HG03060 (cell line): ENCODE results near the gene TACC2.

Source experiments
- ATAC-seq: cut with Tn5 transposase; IDR thresholded peaks from one replicate; pipeline ENCODE4 v1.9.1; 2021; ENCODE audit warnings: low read depth, moderate number of reproducible peaks; ENCODE audit not compliant: unreplicated experiment

Gene TACC2

DNA sequence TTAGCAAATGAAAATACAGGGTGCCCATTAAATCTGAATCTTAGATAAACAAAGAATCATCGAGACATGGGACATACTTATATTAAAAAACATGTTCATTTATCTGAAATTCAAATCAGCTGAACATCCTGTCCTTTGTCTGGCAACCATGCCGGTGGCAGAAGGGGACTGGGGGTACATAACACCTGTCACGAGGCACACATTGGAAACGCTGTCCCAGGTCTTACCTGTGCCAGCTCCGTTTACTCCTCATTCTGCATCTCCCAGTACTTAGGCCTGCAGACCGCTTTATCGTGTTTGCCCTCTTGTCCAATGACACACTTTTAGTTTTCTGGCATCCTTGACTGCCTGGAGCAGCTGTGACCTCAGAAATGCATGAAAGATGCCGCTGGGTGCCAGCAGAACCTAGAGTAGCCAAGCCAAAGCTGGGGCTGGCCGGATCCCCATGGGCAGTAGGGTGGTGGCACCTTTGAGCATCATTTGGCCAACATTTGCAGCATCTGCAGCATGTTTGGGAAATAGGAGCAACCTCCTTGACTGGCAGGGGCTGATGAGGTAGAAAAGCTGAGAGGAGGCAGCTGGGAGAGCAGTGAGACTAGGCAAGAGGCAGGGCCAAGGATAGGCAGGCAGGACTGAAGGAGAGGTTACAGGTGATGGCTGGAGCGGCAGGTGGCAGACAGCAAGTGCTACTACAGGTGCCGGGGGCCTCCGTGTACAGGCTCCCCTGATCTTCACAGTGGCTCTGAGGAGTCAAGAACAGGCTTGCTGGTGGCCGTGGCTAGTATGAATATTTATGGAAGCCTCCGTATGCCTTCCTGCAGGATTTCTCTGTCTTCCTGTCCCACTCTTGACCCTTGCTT, 219.8 kb downstream of the TACC2 start:
- ATAC-seq, result no peak

DNA sequence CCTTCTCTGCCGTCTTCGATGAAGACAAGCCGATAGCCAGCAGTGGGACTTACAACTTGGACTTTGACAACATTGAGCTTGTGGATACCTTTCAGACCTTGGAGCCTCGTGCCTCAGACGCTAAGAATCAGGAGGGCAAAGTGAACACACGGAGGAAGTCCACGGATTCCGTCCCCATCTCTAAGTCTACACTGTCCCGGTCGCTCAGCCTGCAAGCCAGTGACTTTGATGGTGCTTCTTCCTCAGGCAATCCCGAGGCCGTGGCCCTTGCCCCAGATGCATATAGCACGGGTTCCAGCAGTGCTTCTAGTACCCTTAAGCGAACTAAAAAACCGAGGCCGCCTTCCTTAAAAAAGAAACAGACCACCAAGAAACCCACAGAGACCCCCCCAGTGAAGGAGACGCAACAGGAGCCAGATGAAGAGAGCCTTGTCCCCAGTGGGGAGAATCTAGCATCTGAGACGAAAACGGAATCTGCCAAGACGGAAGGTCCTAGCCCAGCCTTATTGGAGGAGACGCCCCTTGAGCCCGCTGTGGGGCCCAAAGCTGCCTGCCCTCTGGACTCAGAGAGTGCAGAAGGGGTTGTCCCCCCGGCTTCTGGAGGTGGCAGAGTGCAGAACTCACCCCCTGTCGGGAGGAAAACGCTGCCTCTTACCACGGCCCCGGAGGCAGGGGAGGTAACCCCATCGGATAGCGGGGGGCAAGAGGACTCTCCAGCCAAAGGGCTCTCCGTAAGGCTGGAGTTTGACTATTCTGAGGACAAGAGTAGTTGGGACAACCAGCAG, 221.7 kb downstream of the TACC2 start:
- ATAC-seq, result no peak

DNA sequence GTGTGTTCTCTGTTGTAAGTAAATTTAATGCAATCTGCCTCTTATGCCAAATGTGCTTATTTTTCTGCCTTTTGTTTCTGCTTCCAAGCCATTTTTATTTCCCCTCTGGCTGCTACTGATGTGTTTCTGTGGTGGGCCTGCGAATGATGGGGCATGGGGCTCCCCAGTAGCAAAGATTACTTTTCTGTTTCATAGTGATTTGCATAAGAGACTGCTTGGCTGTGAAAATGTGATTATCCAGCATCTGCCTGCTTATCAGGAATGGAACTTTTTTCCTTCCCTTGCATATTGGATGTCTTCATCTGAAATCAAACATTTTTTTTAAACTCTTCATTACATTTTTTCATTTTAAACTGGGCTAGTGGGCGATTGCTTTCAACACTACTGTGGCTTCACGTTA, 224.4 kb downstream of the TACC2 start:
- no peak for ATAC-seq

DNA sequence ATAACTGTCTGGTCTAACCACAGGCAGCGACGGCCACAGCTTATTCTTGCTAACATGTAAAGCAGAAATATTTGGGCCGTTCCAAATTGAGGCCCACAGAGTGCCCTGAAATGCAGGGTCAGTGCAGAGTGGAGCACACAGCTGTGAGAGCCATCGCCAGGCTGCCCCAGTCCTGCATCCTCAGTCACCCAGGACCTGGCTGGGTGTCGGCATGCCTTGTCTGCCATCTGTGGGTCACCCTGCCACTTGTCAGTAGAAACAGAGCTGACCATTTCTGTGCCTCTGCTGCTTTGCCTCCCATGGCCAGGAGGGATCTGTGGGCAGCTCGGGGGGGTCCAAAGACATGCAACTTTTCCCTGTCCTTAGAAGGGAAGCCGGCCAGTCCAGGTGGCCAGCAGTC, 224.8 kb downstream of the TACC2 start:
- ATAC-seq, result no peak

DNA sequence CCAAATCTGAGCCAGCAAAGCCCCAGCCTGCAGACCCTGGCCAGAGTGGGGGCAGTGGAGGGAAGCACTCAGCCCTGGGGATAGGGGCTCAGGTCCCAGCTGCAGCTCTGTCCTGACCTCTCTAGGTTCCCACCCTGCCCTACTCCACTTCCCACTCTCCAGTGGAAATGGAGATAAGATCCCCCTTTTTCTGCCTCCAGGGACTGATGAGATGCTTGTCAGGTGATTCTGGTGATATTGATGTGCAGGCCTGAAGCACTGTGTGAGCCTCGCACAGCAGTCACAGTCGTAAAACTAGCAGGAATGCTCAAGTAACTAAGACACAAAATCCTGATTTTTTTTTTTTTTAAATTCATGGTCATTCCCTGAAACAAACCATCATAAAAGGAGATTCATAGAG, 227.1 kb downstream of the TACC2 start:
- no peak for ATAC-seq

DNA sequence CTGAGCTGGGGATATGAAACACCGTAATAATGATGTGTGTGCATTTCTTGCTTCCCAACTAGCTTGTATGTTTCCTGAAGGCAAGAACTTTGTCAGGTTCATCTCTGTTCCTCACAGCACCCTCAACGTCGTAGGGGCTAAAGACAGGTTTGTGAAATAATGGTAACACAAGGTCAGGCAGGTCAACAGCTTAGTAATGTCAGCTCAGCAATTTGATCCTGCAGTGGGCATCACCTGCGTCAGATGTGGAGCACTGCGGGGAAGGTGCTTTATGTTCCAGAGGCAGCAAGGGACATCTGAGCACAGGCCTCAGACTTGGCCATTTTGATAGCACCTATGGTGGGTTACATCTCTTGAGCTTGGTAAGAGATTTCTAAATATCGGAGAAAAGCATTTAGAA, 230.4 kb downstream of the TACC2 start:
- no peak for ATAC-seq

DNA sequence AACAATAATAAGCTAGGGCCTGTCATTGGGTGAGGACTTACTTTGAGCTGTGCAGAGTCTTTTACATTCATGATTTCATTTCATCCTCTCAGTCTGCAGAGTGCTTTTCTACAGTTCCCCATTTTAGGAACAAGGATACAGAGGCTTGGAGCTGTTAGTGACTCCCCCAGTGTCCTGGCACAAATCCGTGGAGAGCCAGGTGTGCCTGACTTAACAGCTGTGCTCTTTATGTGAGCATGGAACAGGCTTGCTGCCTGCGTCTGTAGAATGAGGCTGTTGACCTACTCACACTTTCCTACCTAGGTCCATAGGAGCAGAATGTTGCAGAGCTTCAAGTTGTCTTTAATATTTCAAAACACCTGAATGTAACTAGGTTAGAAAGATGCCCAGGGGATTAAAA, 231.8 kb downstream of the TACC2 start:
- no peak for ATAC-seq

DNA sequence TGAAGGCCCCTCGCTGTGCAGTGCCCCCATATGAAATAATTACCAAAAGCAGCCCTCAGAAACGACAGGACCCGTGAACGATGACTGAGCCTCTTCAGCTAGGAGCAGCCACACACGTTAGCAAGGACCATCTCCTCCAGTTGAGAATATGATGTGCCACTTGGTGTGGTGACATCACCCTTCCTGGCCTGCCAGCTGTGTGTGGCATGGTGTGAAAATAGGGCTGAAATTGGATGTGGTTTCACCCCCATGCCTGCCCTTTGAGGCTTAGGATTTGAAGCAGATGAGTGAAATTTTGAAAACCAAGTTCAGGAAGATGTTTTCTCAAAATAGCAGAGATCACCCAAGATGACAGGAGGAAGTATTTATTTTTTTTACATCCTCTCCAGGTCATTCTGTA, 233.0 kb downstream of the TACC2 start:
- ATAC-seq, result no peak

DNA sequence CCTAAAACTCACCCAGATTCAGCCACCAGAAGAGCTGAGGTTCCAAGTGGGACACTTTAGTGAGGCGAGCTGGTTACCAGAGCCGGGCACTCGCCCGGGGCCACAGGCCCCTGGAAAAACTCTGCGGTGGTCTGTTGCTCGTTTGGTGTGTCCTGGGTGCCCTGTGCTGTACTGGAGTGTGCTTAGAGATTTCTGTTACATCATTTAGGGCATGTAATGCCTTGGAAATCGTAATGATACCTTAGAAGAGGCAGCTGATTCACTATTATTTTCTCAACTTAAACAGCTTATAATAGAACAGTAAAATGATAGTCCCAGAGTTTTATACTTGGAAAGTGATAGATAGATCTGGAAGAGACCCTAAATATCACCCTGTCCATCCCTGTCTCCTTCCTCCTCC, 233.7 kb downstream of the TACC2 start:
- ATAC-seq, result no peak

DNA sequence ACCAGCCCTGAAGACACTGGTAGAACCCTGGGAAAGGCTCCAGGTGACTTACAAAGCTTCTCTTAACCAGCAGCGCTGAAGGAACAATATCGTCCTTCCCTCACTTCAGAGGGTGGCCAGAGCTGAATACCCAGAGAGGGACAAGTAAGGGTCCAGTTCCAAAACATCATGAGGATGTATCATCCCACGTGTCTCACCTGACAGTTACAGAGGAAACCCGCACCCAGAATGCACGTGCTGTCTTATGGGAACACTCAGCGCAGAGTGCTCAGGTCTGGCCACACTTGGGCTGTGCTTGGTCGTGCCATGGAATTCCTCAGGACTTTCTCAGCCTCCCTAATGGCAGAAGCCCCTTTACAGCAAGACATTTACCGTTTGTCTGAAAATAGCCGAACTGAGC, 235.2 kb downstream of the TACC2 start:
- no peak for ATAC-seq

DNA sequence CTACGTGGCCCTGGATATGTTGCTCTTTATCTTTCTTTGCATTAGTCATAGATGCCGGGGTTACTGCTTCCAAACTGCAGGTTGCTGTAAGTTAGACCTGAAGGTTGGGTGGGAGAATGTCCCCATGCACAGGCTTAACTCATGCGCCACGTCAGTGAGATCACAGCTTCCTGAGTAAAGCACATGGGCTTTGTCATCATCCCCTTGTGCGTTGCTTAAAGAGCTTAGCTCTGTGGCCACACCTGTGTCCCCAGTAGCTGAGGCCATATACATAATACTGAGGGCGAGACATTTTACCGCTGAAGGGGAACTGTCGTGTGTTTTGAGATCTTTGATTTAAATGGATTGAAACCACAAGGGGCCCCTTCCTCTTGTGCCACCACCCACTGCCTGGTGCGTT, 236.4 kb downstream of the TACC2 start:
- ATAC-seq, result no peak

DNA sequence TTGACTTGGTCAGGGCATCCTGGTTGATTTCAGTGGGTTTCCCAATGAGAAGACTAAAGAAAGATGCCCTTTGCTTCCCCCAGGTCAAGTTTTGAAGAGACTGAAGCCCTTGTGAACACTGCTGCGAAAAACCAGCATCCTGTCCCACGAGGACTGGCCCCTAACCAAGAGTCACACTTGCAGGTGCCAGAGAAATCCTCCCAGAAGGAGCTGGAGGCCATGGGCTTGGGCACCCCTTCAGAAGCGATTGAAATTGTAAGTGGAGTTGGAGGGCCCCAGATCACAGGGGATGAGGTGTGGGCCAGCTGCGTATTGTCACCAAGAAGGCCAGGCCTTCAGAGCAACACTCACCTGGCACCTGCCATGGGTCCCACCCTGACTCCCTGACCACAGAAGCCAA, 238.8 kb downstream of the TACC2 start:
- ATAC-seq, result no peak

DNA sequence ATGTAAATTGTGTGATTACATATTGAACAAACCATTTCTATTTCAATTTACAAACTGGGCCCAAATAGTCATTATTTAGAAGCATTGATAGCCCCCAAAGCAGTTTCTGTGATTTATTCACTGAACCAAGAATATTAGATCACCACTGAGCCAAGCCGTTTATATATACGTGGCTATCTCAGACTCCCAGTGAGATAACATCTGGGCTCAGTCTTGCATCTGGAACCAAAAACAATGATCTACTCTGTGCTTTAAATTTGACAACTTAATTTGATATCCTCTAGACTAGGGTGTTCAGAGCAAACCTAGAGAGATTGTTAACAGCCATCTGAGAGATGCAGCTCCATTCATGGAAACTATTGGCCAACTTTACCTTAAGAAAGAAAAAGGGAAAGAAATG, 240.7 kb downstream of the TACC2 start:
- no peak for ATAC-seq

DNA sequence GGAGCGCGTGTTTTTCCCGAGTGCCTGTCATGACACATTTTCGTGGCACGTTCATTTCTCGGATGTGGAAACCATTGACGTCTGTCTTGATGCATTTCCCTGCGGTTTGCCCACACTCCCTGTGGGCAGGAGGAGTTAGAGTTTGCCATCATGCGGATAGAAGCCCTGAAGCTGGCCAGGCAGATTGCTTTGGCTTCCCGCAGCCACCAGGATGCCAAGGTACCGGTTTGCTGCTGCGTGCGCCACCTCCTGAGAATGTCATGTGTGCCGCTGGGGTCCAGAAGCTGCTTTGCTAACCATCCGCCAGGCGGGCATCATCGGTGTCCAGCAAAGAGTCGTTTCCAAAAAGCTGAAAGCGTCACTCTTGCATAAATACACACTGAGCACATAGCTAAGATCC, 241.3 kb downstream of the TACC2 start:
- no peak for ATAC-seq

DNA sequence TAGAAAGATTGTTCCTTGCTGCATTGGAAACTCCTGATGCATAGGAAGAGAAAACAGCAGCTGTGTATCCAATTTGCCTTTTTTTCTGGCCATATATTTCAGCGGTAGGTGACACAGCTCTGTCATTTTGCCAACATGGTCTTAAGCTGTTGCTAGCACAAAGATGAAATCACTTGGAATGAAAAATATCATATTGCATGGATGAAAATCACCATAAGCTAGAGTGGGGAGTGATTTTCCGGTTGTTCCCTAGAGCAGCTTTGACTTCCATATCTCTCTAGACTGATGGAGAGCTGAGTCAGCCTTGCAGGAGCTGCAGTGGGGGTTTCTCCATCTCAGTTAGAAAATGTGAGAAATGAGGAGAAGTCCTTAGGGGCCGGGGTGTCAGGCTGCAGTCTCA, 243.8 kb downstream of the TACC2 start:
- ATAC-seq, result no peak

DNA sequence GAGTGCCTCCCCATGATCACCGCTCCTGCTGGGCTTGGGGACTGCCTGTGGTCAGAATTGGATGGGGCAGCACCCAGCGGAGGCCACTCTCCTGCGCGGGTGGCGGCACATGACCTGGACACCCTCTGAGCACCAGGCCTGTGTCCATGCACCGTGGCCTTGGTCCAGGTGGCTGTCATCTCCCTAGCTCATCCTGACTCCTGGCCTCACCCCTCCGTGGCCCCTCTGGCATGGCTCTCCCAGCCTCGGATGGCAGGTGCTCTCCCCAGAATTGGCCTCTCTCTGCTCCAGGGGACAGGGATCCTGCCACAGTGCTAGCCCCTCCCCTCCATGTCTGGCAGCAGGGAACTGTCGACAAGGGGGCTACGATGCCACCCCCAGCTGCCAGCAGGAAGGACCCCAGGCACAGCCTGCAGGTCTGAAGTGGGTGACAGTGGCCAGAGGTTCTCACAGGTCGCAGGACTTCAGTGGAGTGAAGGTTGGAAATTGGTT, 244.9 kb downstream of the TACC2 start:
- ATAC-seq, result no peak

DNA sequence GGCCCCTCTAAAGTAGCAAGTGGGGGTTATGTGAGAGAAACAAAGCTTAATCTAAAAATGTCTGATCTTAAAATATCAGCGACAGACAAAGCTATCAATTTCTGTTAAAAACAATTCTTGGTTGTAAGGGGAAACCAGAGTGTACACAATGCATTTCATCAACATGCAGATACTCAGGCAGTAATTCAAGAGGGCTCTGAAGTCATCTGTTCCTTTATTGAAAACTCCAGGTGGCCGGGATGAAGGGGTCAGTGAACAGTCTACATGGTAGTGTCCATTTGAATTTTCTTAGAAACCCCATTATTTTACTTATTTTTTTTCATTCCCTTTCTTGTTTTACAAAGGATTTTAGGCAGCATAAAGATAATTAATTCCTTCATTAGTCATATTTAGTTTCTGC, 245.5 kb downstream of the TACC2 start:
- ATAC-seq, result no peak

DNA sequence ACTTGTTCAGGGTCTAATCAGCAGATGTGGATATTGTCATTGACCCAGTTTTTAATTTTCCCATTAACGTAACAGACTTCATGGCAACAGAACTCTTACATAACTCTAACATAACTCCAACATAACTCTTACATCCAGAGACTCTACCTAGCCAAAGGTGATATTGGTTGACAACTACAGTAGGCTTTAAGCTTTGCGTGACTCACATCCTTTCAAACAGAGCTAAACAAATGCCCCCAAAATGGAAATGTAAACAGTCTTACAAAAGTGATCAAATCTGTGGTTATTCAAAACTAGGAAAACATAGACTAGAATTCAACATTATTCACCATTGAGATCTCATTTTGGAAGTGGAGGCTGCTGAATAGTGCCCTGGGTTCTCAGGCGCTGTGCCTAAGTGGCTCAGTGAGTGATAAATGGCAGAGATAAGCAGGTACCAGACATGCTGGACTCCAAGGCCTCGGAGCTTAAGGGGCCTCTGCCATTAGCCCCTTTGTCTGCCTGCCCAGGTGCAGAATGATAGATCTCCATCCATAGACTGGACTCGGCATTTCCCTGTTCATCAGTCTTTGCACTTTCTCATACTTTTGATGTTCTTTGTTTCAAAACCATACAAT, 247.8 kb downstream of the TACC2 start:
- no peak for ATAC-seq

DNA sequence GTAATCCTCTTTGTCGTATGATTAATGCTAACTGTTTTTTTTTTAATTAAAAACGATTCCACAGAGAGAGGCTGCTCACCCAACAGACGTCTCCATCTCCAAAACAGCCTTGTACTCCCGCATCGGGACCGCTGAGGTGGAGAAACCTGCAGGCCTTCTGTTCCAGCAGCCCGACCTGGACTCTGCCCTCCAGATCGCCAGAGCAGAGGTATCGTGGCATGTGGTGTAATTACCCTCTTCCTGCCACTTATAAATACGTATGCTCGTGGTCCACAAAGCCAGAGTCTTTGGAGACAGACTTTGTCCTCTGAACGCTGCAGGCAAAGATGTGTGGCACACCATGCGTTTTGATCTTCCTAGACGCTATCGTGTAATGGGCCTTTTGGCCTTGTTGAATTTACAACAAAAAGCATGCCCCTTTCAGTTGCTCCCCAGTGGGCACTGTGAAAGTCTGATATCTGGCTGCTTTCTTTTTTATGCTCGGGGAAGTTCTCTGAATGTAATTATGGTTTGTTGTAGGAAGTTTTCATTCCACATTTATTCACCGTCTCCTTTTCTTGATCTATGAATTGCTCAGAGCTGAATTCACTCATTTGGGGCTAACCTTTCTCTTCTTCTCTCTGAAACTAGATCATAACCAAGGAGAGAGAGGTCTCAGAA, 248.5 kb downstream of the TACC2 start:
- ATAC-seq, result no peak

DNA sequence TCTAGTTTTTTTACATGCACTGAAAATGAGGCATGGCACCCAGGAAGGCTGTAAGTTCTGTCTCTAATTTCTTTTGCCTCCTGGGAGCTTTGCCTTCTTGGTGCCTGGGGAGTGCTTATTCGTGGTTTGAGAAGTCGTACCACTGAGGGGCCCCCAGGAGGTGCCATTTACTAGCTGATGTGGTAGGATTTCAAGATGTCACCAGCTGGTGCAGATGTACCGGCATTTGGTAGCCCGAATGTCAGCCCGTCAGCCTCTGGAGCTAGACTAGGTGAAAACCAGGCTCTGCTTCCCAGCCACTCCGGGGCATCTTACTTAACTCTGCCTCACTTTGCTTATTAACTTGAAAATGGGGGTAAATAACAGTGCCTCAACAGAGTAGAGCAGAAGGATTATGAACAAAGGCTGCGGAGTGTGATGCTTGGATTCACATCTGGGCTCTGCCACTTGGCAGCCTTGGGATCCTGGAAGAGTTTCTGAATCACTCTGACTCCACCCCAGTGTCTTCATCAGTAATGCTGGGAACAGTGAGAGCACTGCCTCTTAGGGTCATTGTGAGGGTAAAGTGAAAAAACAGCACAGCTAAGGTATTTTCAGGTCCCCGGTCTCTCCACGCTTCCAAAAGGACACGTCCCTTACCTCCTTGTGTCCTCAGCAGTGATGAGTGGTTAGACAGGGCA, 250.8 kb downstream of the TACC2 start:
- no peak for ATAC-seq
